Caki2 (cell line): ENCODE measurements around the gene ZSCAN5B. TPM values are rescaled to one million over a fixed set of nuclear protein-coding genes. Genes with fewer than 3 reads are reported as not detected.
"Not testable (repeated sequence)": the region's sequence is repeated elsewhere in the genome, so short reads cannot be mapped to it uniquely, and the experiment has no call there.

Source experiments
- DNase-seq: peaks from one replicate; pipeline ENCODE4 v3.0.0-alpha.2; 2015; ENCODE audit warnings: low read depth
- in situ Hi-C: cut with HindIII; loops from 2 replicates; pipeline ENCODE4 v1.10.0; 2016; ENCODE audit warnings: low sequenced_read_pairs, low pct_unique_long_range_greater_than_20kb, mixed read lengths
- total RNA-seq: library from RNA; depleted of rRNA; stranded (reverse); fragments of >200 nt; shearing (Covaris generic); gene quantifications from 2 replicates; pipeline ENCODE4 v1.2.3, GENCODE V29; 2014; ENCODE audit warnings: low replicate concordance

ZSCAN5B gene
- total RNA-seq, 1 experiment from 2014 or later = not detected

DNA sequence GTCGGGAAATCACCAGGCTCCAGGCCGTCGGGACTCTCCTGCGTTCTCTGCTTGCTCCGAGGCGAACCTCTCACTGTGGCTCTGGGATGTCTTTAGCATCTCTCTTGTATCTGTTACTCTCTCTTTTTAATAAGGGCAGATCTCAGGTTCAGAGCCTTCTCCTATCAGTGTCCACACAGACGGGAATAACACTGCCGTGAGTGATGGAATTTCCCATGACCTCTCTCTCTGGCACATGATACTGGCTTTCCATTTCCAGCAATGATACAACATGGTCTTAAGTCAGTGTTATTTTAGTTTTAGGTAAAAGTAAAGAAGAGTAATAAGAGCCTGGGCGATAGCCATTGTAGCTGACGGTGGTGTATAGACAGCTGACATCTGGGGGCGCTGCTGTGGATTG lies 47.2 kb downstream of the ZSCAN5B start:
- no peak for DNase-seq
- in situ Hi-C loops = no loop called here

DNA sequence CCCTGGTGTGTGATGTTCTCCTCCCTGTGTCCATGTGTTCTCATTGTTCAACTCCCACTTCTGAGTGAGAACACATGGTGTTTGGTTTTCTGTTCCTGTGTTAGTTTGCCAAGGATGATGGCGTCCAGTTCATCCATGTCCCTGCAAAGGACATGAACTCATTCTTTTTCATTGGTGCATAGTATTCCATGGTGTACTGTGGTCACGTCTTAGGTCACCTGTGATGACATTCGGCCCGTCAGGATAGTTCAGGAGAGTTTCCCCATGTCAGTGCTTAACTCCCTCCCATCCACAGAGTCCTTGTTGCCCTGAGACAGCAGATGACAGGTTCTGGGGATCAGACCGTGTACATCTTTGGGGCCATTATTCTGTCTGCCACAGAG lies 47.9 kb downstream of the ZSCAN5B start:
- in situ Hi-C loops = no loop called here

DNA sequence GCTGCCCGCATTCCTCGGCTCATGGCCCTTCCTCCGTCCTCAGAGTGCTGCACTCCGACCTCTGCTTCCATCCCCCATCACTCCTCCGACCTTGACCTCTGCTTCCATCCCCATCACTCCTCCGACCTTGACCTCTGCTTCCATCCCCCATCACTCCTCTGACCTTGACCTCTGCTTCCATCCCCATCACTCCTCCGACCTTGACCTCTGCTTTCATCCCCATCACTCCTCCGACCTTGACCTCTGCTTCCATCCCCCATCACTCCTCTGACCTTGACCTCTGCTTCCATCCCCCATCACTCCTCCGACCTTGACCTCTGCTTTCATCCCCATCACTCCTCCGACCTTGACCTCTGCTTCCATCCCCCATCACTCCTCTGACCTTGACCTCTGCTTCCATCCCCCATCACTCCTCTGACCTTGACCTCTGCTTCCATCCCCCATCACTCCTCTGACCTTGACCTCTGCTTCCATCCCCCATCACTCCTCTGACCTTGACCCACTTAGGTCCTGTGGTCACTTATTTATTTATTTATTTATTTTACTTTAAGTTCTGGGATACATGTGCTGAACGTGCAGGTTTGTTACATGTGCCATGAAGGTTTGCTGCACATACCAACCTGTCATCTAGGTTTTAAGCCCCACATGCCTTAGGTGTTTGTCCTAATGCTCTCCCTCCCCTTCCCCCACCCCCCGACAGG lies 48.5 kb downstream of the ZSCAN5B start:
- DNase-seq, in situ Hi-C loops: not testable (repeated sequence)

More for the DNA sequence above, 47.9 kb downstream of the ZSCAN5B start:
- DNase-seq = no peak

DNA sequence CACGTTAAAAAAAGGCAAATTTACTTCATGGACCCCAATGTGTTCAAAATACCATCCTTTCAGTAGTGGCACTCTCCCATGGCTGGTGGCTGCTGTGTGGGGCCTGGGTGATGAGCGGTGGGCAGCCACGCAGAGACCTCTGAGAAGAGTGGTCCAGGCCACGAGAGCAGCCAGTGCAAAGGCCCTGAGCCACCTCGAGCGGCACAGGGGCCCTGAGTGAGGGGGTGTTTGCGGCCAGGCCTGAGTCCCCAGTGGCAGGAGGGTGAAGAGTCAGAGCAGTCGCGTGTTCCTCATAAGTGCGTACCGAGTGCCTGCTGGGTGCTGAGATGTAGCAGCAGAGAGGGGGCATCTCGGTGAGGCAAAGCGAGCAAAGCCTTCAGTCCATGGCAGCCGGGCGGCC lies 49.5 kb downstream of the ZSCAN5B start:
- in situ Hi-C loops = no loop called here
- DNase-seq = no peak

DNA sequence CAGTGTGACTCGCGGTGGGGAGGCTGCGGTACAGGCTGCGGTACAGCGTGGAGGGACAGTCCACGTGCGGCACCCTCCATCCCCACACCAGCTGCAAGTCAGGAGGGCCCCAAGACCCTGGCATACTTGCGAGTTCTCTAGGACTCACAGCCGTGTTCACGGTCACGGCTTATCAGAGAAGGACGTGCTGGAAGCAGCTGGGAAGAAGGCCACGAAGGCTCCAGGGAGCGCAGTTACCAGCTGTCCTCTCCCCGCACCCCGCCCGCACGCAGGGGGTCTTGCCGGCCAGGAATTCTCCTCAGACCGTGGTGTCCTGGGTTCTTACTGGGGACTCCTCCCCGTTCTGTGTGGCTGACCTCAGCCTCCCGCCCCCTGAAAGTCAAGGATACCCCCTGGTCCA lies 50.3 kb downstream of the ZSCAN5B start:
- DNase-seq = no peak
- in situ Hi-C loops = no loop called here

DNA sequence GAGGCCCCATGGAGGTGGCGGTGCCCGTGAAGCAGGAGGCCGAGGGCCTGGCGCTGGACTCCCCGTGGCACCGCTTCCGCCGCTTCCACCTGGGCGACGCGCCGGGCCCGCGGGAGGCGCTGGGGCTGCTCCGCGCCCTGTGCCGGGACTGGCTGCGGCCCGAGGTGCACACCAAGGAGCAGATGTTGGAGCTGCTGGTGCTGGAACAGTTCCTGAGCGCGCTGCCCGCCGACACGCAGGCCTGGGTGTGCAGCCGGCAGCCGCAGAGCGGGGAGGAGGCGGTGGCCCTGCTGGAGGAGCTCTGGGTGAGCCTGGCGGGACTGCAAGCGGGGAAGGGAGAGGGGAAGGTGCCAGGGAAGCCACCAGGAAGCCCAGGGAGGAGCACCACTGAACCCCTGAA lies 50.7 kb downstream of the ZSCAN5B start:
- in situ Hi-C loops = no loop called here
- DNase-seq = no peak

DNA sequence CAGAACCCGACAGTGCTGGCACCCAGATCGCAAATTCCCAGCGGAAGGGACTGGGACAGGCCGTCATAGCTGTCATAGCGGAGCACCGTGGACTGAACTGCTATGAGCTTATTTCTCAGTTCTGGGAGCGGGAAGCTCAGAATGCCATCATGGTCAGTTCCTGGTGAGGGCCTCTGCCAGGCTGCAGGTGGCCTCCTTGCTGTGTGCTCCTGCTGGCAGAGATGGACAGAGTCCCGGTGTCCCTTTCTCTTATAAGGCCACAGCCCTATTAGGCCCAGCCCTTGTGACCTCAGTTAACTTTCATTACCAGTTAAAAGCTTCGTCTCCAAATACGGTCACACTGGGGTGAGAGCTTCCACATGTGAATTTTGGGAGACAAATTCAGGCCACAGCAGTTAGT lies 51.9 kb downstream of the ZSCAN5B start:
- no peak for DNase-seq
- in situ Hi-C loops = no loop called here

DNA sequence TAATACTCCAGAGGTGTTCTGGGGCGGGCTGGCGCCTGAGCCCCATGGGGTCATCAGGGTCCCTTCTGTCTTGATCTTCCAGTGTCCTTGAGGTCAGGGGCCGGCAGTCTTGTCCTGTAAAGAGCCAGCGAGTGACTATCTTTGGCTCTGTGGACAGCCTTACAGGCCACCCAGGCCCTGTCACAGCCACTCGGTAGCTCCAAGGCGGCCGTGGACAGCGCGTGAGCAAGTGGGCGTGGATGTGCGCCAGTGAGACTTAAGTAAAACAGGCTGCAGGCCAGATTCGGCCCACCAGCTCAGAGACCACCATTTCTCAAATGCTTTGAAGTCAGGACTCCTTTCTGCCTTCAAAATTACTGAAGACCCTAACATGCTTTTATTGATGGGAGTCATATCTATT lies 52.8 kb downstream of the ZSCAN5B start:
- DNase-seq = no peak
- in situ Hi-C loops = no loop called here

DNA sequence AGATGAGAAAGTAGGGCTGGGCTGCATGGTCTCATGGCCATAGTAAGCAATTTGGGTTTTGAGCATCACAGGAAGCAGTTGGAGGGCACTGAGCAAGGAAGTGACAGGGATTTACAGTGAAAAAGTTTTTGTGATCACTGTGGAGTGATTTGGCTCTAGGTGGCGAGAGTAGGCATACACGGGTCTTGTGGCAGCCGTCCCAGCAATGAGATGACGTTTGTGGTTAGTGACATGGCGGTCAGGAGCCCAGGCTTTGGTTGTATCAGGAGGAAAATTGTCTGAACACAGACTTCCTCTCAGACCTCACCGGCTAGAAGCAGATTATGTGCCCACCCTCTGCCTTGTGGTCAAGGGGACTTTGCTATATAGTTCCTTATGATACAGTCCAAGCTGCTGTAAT lies 53.2 kb downstream of the ZSCAN5B start:
- DNase-seq = no peak
- in situ Hi-C loops = no loop called here

DNA sequence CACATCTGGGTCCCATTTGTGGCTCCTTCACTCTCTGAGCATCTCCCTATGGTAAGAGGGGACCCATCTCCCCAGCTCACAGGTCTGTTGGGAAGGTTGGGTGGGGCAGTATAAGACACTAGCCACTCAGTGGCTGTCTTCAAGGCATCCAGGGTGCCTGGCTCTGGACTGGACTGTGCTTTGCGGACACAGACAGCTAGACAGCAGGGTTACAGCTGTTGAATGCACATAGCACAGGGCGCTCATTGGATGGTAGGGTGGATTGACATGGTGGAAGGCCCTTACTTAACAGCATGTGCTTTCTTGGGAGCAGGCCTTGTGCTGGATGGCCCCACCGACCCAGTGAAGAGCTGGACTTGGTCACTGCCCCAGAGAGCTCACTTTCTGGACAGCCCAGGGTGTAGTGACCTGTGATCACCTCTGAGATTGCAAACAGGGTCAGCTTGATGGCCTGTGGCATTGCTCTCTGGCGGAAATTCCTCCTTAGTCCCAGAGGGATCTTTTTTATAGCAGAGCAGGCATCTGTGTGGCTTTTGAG lies 54.6 kb downstream of the ZSCAN5B start:
- no peak for DNase-seq
- in situ Hi-C loops = no loop called here

DNA sequence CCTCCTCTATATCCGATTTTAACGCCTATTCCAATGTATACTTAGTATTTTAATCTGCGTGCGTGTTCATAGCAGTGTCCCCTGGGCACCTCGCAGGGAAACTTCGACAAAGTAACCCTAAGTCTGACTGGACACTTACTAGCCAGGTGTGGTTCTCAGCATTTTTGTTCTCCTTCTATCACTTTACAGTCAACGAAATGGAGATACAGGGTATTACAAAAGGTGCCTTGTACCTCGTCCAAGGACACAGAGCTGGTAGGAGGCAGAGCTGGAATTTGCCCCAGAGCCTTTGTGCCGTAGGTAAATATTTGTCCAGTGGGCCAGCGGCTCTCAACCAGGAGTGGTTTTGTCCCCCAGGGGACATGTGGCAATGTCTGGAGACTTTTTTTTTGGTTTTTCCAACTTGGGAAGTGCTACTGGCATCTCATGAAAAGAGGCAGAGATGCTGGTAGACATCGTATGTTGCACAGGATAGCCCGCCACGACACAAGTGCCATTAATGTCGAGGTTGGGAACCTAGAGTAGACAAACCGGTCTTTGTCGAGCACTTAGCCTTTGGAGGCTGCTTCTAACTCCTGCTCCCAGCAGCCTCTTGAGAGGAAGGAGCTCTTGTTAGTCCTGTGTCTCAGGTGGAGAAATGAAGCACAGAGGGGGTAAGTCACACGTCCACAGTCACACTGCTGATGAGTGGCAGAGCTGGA lies 55.3 kb downstream of the ZSCAN5B start:
- in situ Hi-C loops = no loop called here
- no peak for DNase-seq

DNA sequence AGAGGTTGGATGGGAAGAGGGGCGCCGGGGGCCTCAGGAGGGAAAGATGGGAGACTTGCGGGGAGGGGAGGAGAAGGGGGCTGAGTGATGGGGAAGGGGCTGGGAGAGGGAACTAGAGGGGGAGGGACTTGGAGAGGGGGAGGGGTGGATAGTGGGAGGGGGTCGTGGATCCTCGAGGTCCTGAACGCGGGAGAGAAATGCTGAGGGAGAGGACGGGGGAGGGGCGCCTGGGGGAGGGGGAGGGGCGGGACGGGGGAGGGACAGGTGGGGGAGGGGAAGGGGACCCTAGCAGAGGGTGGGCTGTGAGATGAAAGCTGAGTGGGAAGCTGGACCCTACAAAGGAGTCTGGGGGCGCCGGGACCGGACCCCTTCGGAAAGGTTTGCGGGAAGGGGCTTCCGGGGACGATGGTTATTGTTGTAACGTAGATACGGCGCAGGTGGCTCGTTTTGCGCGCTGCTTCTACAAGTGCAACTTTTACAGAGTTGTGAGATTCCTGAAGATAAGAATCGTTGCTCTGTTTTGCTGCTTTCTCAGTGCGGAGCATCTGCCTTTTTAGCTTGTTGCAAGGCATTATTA lies 56.1 kb downstream of the ZSCAN5B start:
- DNase-seq = no peak
- in situ Hi-C loops = no loop called here

DNA sequence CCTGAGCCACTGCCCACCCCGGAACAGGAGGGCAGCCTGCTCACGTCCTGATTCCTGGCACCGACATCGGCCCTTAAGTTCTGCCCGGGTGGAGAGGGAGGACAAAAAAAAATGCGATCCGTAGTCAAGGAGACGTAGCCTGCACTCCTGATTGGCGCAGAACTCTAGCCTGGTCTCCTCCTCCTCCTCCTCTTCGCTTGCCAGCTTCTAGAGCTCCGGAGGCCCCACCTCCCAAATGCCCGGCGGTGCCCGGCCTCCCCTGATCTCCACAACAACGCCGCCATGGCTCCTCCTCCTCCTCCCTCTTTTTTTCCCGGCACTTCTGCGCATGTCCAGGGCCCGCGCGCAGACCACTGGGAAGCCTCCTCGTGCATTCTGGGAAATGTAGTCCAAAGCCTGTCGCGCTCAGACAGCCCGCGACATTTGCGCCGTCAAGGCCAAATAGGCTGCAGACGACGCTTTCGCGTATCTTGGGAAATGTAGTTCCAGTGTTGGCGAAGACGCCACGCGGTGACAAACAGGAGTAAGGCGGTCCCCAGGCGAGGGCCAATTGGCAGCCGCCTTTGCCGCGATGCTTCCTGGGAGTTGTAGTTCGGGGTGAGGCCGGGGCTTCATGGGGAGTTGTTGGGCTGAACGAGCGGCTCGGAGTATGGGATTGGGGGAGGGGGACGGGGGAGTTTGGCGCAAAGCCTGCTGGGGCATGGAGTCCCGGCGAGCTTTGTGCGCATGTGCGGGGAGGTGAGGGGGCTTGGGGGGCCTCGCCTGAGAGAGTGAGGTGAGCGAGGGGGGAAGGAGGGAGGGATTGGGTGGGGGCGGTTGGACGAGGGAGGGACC lies 56.8 kb downstream of the ZSCAN5B start, which contains the start of gene ZNF444:
ZNF444 (plus strand) TSS at position 705 of the 834 bp plus-strand sequence. CDS start 5,625 bp downstream, outside the sequence.
- DNase-seq = peak; percentile 100

DNA sequence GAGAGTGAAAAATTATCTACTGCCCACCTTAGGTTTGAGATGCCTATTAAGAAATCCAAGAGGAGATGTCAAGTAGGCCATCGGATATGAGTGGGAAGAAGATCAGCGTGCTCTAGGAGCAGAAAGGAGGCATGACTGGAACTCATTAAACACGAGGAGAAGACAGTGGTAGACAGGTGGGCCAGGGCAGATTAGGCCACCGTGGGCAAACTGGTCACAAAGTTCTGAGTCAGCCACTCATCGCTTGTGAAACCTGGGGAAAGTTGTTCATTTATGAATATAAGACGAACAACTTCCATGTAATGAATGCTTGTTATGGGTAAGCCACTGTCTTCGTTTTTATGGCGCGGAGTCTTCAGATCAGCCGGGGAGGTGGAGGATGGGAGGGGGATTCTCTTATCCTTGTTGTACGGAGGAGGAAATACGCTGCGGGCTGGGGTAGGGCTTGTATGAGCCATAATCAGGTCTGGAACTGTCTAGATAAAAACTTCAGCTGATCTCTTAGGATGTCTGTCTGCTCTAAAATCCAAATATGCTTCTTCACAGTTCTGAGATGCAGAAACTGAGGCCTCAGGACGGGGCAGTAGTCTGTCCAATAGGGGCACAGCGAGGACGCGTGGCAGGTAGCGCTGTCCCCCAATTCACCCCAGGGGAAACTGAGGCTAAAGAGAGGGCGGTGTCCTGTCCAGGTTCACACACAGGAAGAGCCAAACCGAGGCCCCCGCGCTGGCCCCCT lies 57.6 kb downstream of the ZSCAN5B start:
- peak; percentile 23 for DNase-seq
- in situ Hi-C loops = no loop called here

More for the DNA sequence above, 56.8 kb downstream of the ZSCAN5B start, which contains the start of gene ZNF444:
- in situ Hi-C loops = no loop called here
